ENCODE results near the gene GJC1. TPM values are rescaled to one million over a fixed set of nuclear protein-coding genes. Genes with fewer than 3 reads are reported as not detected.

Gene GJC1
- total RNA-seq, 3 donors from 2014 or later = 2.3 to 4.6 (median 4.3) TPM

GRCh38 chr17:44850612-44851011 lies 20.5 kb upstream of the GJC1 start:
- no peaks in the 10 kb centered on the region for H3K4me1 ChIP-seq
- DNase-seq (ENCODE audit: low spot score in 2 of 2) = no peak
- H3K27me3 ChIP-seq = no peaks in the 10 kb centered on the region
- H3K4me3 ChIP-seq = no peak overlapping the region
- peaks cover 12% of the 10 kb centered on the region for H3K36me3 ChIP-seq
- TF ChIP-seq POLR2A (IDR thresholded peaks at IDR 0.05) (no peak), CTCF (IDR thresholded peaks at IDR 0.05) (no peak), POLR2AphosphoS5 (IDR thresholded peaks at IDR 0.05) (no peak)
- H3K27ac ChIP-seq = peak overlapping the region in 1 of 2 donors; percentile 25
- no peaks in the 10 kb centered on the region for H3K9me3 ChIP-seq
- intact Hi-C loops (cut with DNase I; ENCODE audit: low total_unique reads) = loop anchor here (5.0 kb wide), 1 partner anchor 498 kb away; no protein-coding TSS in a partner anchor

GRCh38 chr17:44850025-44850424 lies 19.9 kb upstream of the GJC1 start:
- intact Hi-C loops (cut with DNase I; ENCODE audit: low total_unique reads) = loop anchor here (5.0 kb wide), 1 partner anchor 498 kb away; no protein-coding TSS in a partner anchor
- H3K4me1 ChIP-seq = no peaks in the 10 kb centered on the region
- TF ChIP-seq POLR2A (IDR thresholded peaks at IDR 0.05) (no peak), POLR2AphosphoS5 (IDR thresholded peaks at IDR 0.05) (no peak), CTCF (IDR thresholded peaks at IDR 0.05) (no peak)
- peaks cover 12% of the 10 kb centered on the region for H3K36me3 ChIP-seq
- H3K9me3 ChIP-seq = no peaks in the 10 kb centered on the region
- no peak overlapping the region for H3K27ac ChIP-seq
- H3K27me3 ChIP-seq = no peaks in the 10 kb centered on the region
- H3K4me3 ChIP-seq = no peak overlapping the region
- no peak for DNase-seq (ENCODE audit: low spot score in 2 of 2)

GRCh38 chr17:44848961-44849489 lies 18.9 kb upstream of the GJC1 start:
- intact Hi-C loops (cut with DNase I; ENCODE audit: low total_unique reads) = no loop called here
- no peaks in the 10 kb centered on the region for H3K27me3 ChIP-seq
- H3K36me3 ChIP-seq = peaks cover 12% of the 10 kb centered on the region
- peak overlapping the region in 1 of 2 donors; percentile 25 for H3K27ac ChIP-seq
- no peak for DNase-seq (ENCODE audit: low spot score in 2 of 2)
- no peak overlapping the region for H3K4me3 ChIP-seq
- H3K9me3 ChIP-seq = no peaks in the 10 kb centered on the region
- TF ChIP-seq POLR2AphosphoS5 (IDR thresholded peaks at IDR 0.05) (no peak), POLR2A (IDR thresholded peaks at IDR 0.05) (no peak), CTCF (IDR thresholded peaks at IDR 0.05) (no peak)
- no peaks in the 10 kb centered on the region for H3K4me1 ChIP-seq

GRCh38 chr17:44848257-44848795 lies 18.2 kb upstream of the GJC1 start:
- Histone ChIP-seq H3K27me3 (no peaks in the 10 kb centered on the region), H3K4me3 (no peak overlapping the region), H3K27ac (peak overlapping the region in 1 of 2 donors; percentile 25), H3K4me1 (no peaks in the 10 kb centered on the region), H3K9me3 (no peaks in the 10 kb centered on the region), H3K36me3 (peaks cover 5% of the 10 kb centered on the region)
- no peak for DNase-seq (ENCODE audit: low spot score in 2 of 2)
- TF ChIP-seq POLR2A (IDR thresholded peaks at IDR 0.05) (no peak), CTCF (IDR thresholded peaks at IDR 0.05) (no peak), POLR2AphosphoS5 (IDR thresholded peaks at IDR 0.05) (no peak)
- intact Hi-C loops (cut with DNase I; ENCODE audit: low total_unique reads) = no loop called here

GRCh38 chr17:44847586-44847985 lies 17.5 kb upstream of the GJC1 start, which contains the start of gene HIGD1B:
TSS of gene HIGD1B (plus strand) at chr17:44847883. CDS start at chr17:44848153, 270 bp downstream.
- H3K27me3 ChIP-seq = no peaks in the 10 kb centered on the region
- H3K36me3 ChIP-seq = no peaks in the 10 kb centered on the region
- no peak for TF ChIP-seq POLR2A (IDR thresholded peaks at IDR 0.05)
- no peak for TF ChIP-seq POLR2AphosphoS5 (IDR thresholded peaks at IDR 0.05)
- no peak for TF ChIP-seq CTCF (IDR thresholded peaks at IDR 0.05)
- H3K9me3 ChIP-seq = no peaks in the 10 kb centered on the region
- no peaks in the 10 kb centered on the region for H3K4me1 ChIP-seq
- no peak within 1 kb of the TSS for H3K4me3 ChIP-seq
- peak within 1 kb of the TSS in 1 of 2 donors; percentile 25 for H3K27ac ChIP-seq
- intact Hi-C loops (cut with DNase I; ENCODE audit: low total_unique reads) = no loop called here
- DNase-seq (ENCODE audit: low spot score in 2 of 2) = no peak

All from breast epithelium (tissue), 4 donors.